GM18517 (cell line): ENCODE results near the gene NDFIP2.
"Not testable (repeated sequence)": the region's sequence is repeated elsewhere in the genome, so short reads cannot be mapped to it uniquely, and the experiment has no call there.

Experiments used
- ATAC-seq: cut with Tn5 transposase; IDR thresholded peaks from one replicate; pipeline ENCODE4 v1.9.1; 2021; ENCODE audit warnings: mild to moderate bottlenecking, moderate library complexity; ENCODE audit not compliant: unreplicated experiment

NDFIP2 gene

GRCh38 chr13:79530270-79530669 is 49.3 kb downstream of the NDFIP2 start:
- no peak for ATAC-seq

- no peak for ATAC-seq
Observed at GRCh38 chr13:79531542-79532254, 50.7 kb downstream of the NDFIP2 start.

- ATAC-seq: no peak
Observed at GRCh38 chr13:79532576-79532975, 51.6 kb downstream of the NDFIP2 start.

GRCh38 chr13:79533781-79534400 is 52.9 kb downstream of the NDFIP2 start:
- no peak for ATAC-seq

GRCh38 chr13:79534596-79534995 is 53.6 kb downstream of the NDFIP2 start:
- ATAC-seq: no peak

- ATAC-seq: no peak
Observed at GRCh38 chr13:79538757-79539156, 57.8 kb downstream of the NDFIP2 start.

GRCh38 chr13:79540504-79540903 is 59.5 kb downstream of the NDFIP2 start:
- no peak for ATAC-seq

GRCh38 chr13:79541426-79542049 is 60.6 kb downstream of the NDFIP2 start:
- ATAC-seq: peak; percentile 80

GRCh38 chr13:79543883-79544282 is 62.9 kb downstream of the NDFIP2 start:
- ATAC-seq: no peak

- ATAC-seq: no peak
Observed at GRCh38 chr13:79547211-79548195, 66.5 kb downstream of the NDFIP2 start.

GRCh38 chr13:79548902-79549301 is 67.9 kb downstream of the NDFIP2 start:
- ATAC-seq: no peak

GRCh38 chr13:79549355-79550106 is 68.6 kb downstream of the NDFIP2 start:
- ATAC-seq: no peak

- ATAC-seq: no peak
Observed at GRCh38 chr13:79557666-79558065, 76.7 kb downstream of the NDFIP2 start.

- no peak for ATAC-seq
Observed at GRCh38 chr13:79560954-79561353, 80.0 kb downstream of the NDFIP2 start.

- no peak for ATAC-seq
Observed at GRCh38 chr13:79562557-79562956, 81.6 kb downstream of the NDFIP2 start.

GRCh38 chr13:79566118-79566517 is 85.2 kb downstream of the NDFIP2 start:
- ATAC-seq: no peak

GRCh38 chr13:79571147-79571546 is 90.2 kb downstream of the NDFIP2 start:
- ATAC-seq: no peak

- ATAC-seq: not testable (repeated sequence)
Observed at GRCh38 chr13:79573892-79574291, 92.9 kb downstream of the NDFIP2 start.

GRCh38 chr13:79581870-79582315 is 100.9 kb downstream of the NDFIP2 start:
- no peak for ATAC-seq

- ATAC-seq: no peak
Observed at GRCh38 chr13:79582896-79583295, 101.9 kb downstream of the NDFIP2 start.
